RCC 7860 (cell line): ENCODE measurements around the gene MAGEB10.
"Not testable (repeated sequence)": the region's sequence is repeated elsewhere in the genome, so short reads cannot be mapped to it uniquely, and the experiment has no call there.

Source experiments
- DNase-seq: peaks from one replicate; pipeline ENCODE4 v3.0.0-alpha.2; 2015; ENCODE audit warnings: low spot score
- FAIRE-seq: peaks from 2 replicates; lab custom pipeline; 2012; peaks lifted over from hg19 to GRCh38; lab: Jason Lieb, UNC

MAGEB10 gene, protein sequence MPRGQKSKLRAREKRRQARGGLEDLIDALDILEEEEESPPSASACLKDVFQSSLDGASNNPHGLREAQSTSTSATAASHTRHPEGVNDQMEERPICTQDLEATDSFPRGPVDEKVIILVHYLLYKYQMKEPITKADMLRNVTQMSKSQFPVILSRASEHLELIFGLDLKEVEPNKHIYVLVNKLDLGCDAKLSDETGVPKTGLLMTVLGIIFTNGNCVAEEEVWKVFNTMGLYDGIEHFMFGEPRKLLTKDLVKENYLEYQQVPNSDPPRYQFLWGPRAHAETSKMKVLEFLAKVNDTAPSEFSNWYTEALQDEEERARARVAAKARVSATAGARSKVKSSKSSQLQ

DNA sequence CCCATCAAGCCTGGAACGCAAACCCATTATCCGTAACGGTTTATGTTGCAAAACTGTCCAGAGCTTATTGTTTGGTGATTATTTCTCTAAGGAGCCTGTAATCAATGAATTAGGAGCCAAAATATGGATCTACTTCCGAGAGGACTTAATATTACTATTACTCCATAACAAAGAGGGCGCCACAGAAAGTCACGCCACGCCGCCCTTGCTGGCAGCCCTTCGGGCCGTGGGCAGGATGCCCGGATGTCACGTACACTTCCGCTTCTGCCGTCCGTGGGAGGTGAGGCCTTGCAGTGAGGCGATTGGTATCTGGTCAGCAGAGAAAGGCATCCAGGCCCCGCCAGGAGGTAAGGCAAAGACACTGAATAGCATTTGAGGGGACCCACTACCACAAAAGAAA, at the start of gene MAGEB10:
Gene MAGEB10, plus strand, starts transcription at position 301 of the 400 bp plus-strand sequence. CDS start 13,317 bp downstream, outside the sequence.
- DNase-seq (no peak), FAIRE-seq (no peak)

DNA sequence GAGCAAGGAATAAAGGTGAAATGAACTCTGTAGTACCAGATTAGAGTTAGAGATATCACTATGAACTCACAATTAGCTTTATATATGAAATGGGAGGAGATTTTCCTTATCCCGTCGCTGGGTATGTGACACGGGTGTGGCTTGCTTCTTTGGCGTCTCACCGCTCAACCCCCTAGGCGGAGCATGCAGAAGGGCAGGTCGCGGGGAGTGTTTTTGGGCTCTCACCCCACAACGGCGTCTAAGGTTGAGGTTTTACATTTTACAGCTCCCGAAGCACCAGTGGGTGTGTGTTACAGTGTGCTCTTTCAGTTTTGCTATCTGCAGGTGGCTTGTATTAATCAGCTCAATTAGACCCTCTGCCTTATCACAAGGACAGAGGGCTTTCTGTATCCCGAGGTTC, 42.1 kb upstream of the MAGEB10 start:
- DNase-seq = no peak

DNA sequence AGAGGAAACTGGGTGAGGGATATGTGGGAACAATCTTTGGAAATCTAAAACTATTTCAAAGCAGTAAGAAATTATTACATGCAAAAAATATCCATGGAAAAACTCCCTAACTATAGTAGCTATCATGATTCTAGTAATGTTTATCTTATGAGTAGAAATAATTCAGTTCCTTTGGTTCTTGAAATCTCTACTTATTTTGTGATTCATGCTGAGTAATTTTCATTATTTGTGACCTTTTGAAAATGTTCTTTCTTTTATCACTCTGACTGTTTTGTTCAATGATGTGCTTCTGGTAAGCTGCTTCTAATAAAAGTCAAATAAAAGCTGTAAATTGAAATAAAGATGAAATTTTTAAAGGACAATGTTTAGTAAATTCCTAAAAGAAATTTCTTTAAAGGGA, 40.4 kb upstream of the MAGEB10 start:
- peak; percentile 3 for DNase-seq

More for the DNA sequence above, 42.1 kb upstream of the MAGEB10 start:
- FAIRE-seq = no peak

DNA sequence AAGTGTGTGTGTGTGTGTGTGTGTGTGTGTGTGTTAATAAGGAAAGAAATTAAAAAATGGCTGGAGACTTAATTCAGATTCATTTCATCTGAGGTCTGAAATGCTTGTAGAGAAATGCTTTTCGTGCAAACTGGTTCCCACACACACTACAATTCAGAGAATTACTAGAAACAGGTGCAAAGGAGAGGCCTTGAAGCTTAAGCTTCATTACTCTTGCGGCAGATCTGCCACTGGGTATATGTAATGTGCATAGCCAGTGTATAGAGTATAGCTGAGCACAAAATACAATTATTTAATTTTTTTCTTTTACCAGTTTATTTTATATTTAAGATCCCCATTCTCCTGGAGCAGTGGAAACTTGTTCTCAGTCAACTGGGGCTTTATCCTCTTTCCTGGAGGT, 31.8 kb upstream of the MAGEB10 start:
- FAIRE-seq (no peak), DNase-seq (no peak)

More for the DNA sequence above, 40.4 kb upstream of the MAGEB10 start:
- peak; percentile 28 for FAIRE-seq

DNA sequence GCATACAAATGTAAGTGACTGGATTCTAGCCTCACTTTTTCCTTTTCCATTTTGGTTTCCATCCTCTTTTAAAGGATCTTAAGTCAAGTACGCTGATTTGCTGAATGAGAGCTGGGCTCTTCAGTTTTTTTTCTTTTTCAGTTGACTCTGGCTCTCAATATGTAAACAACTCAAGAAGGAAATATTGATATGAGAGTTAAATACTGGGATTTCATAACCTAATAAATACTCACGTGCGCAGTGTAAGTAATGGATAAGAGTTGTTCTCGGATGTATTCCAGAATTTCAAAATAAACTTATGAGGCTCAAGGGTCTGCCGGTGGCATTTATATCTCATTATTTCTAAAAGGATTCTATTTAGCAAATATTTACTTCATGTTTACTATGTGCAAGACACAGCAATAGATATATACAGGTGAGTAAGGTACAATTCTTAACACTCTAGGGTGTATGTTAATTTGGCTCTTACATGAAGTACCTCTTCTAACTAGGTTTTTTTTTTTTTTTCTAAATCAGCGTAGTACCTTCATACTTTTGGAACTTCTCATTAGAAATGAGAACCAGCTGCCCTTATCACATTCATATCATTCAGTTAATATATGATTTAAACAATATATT, 11.0 kb upstream of the MAGEB10 start:
- FAIRE-seq (no peak), DNase-seq (no peak)

DNA sequence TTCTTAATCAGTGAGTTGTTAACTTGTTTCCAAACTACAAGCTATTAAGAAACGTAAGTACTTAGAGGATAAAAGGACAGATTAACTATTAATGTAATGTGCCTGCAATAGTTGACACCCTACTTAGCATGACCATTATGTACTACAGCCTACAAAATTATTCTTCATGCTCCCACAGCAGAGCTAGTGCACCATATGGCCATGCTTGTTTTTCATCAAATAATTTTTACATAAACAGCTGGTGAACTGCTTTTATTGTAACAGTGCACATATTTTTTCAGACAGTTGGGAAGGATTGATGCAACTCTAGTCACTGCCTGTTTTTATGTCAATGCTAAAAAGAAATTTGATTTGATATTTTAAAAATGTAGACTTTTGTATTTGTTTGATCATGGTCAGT, 10.2 kb upstream of the MAGEB10 start:
- FAIRE-seq (no peak), DNase-seq (no peak)

DNA sequence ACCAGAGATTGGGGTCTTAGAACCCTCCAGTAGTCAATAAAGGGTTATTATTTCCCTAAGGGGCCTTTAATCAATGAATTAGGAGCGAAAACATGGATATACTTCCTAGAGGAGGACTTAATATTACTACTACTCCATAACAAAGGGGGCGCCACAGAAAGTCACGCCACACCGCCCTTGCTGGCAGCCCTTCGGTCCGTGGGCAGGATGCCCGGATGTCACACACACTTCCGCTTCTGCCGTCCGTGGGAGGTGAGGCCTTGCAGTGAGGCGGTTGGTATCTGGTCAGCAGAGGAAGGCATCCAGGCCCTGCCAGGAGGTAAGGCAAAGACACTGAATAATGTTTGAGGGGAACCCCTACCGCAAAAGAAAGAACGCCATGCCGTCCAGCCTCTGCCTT, 436 bp downstream of the MAGEB10 start:
- DNase-seq (no peak), FAIRE-seq (no peak)

DNA sequence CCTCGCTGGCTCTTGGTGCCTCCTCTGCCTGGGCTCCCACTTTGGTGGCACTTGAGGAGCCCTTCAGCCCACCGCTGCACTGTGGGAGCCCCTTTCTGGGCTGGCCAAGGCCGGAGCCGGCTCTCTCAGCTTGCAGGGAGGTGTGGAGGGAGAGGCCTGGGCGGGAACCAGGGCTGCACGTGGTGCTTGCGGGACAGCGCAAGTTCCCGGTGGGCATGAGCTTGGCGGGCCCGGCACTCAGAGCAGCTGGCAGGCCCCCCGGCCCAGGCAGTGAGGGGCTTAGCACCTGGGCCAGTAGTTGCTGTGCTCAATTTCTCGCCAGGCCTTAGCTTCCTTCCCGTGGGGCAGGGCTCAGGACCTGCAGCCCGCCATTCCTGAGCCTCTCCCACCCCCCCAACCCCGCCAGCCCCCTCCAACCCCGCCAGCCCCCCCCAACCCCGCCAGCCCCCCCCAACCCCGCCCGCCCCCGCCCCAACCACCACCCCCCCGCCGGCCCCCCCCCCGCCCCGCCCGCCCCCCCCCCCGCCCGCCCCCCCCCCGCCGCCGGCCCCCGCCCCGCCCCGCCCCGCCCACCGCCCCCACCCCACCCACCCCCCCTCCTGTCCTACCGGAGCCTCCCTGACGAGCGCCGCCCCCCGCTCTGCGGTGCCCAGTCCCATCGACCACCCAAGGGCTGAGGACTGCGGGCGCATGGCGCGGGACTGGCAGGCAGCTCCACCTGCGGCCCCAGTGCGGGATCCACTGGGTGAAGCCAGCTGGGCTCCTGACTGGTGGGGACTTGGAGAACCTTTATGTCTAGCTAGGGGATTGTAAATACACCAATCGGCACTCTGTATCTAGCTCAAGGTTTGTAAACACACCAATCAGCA, 1.4 kb downstream of the MAGEB10 start:
- not testable (repeated sequence) for DNase-seq, FAIRE-seq

DNA sequence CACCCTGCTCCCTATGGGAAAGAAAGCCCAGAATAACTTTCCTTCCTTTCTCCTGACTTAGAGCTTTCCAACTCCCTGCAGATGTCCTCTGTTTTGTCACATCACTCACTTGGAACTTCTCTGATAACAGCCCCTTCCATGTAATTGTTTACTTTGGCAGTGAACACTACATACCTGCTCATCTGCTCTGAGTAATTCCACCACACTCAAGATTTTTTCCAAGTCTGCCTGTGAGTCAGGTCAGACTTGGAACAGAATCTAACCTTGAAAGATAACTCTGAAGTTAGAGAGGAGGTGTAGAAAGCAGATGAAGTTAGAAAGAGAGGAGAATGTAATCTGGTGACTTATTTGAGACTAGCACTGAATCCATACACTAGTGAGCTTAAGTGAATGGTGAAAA, 7.4 kb downstream of the MAGEB10 start:
- peak; percentile 59 for DNase-seq
- peak; percentile 87 for FAIRE-seq

DNA sequence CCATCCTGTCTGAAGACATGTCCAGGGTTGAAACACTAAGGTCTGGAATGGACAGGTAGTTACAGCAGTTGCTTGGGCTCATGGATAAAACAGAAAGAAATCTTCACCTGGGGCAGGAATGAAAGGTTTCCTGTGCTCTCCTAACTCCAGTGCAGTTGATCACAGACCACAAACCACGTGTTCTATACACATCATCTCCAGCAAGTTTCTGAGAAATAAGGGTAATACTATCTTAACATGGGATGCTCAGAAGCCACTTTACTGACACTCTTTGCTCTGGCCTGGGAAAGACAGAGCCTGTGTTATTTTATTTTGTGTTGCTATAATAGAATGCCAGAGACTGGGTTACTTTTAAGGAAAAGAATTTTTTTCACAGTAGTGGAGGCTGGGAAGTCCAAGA, 16.0 kb downstream of the MAGEB10 start:
- DNase-seq = no peak
- no peak for FAIRE-seq

DNA sequence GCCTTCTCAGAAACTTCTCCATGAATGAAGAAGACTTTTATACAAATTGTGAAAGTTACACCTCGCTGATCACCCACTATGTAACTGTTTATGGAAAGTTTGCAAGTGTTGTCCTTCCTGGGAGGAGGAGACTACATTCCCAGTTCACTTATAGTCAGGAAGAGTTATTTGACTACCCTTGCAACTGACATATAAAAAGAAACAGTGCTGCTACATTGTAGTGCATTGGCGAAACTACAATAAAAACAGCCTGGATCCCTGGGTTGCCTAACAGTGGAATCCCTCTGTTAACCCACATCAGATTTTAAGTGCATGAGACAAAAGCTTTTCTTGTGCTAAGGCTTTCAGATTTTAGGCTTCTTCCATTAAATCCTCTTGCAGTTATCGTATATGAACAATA, 30.4 kb downstream of the MAGEB10 start:
- DNase-seq (no peak), FAIRE-seq (no peak)

DNA sequence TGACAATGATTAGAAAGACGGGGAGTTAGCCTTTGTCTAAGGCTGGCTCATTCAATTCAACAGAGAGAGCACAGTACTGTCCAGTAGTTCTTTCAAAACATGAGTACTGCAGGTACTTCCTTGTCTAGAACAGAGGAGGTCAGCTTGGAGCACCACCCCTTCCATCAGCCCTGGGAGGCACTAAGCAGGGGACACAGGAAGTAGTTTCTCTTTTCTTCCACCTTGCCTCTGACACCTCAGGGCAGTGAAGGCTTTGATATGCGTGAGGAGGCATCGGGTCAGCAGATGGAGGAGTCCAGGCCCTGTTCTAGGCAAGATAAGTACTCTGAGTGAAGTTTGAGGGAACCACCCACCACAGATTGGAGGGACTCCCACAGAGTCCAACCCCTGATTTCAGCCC, 33.1 kb downstream of the MAGEB10 start:
- DNase-seq (no peak), FAIRE-seq (no peak)

DNA sequence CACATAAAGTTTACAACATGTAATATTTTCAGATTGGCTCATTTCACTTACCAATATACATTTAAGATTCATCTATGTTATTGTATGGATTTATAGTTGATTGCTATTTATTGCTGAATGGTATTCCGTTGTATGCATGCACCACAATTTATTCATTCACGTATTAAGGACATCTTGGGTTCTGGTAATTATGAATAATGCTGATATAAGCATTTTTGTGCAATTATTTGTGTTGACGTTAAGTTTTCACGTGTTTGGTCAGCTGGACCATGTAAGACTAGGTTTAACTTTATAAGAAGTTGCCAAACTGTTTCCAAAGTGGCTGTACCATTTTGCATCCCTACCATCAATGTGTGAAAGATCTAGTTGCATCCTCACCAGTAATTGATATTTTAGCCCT, 35.1 kb downstream of the MAGEB10 start:
- DNase-seq (no peak), FAIRE-seq (no peak)

DNA sequence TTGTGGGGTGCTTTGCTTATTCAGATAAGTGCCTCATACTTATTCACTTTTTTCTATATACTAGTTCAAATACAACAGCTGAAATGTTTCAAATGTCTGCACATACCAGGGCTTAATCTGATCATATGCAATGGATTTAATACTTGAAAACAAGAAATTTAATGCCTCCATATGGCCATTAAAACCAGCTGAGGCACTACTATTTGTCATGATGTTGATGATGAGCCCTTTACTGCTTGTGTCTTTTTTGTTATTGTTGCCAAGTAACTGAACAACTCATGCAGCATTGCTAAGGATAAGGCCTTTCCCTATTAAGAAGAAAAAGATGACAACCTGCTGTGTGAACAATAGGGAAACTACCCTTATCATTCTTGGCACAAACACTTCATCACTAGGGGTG, 52.5 kb downstream of the MAGEB10 start:
- FAIRE-seq (no peak), DNase-seq (no peak)

DNA sequence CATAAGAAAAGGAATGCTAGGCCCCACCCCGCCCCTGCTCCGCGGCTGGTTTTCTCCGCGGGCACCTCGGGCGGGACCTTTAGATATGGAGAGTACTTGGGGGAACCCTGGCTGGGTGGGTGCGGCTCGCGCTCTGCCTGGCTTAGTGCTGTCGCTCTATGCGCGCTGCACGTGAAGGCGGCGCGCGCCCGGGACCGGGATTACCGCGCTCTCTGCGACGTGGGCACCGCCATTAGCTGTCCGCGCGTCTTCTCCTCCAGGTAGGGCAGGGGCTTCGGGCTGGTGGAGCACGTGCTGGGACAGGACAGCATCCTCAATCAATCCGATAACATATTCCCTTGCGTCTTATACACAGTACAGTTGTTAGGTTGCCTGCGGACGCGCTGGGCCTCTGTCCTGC, 56.0 kb downstream of the MAGEB10 start:
- DNase-seq (no peak), FAIRE-seq (no peak)
